ENCODE results near the gene KANSL1. TPM values are rescaled to one million over a fixed set of nuclear protein-coding genes. Genes with fewer than 3 reads are reported as not detected.

The KANSL1 gene
- total and polyA plus RNA-seq, 3 experiments from 2014 or later: 20.9 to 70.7 (median 69.2) TPM

- POLR2A ChIA-PET: no interaction called here
- no peaks in the 10 kb centered on the region for H3K9me3 ChIP-seq (ENCODE audit: low read length)
- H3K4me3 ChIP-seq (ENCODE audit: low read length): no peak overlapping the region
- CTCF ChIA-PET: interaction anchor here (3.3 kb wide), 1 partner anchor 165 kb away, joined by 11 read pairs; no protein-coding TSS in a partner anchor
- H3K4me1 ChIP-seq (ENCODE audit: insufficient read depth, low read length): no peaks in the 10 kb centered on the region
- Mint-ChIP-seq H3K27me3 (peaks cover 0 to 2% of the 10 kb centered on the region in 2 donors), H3K4me3 (no peak overlapping the region), H3K27ac (peak overlapping the region in 1 of 8 donors; percentile 24), H3K9me3 (no peaks in the 10 kb centered on the region), H3K4me1 (peaks cover 32 to 43% (median 38%) of the 10 kb centered on the region in 3 donors), H3K36me3 (peaks cover 0 to 85% (median 7%) of the 10 kb centered on the region in 3 donors)
- H3K27me3 ChIP-seq (ENCODE audit: insufficient read depth, low read length, poor library complexity, severe bottlenecking): no peaks in the 10 kb centered on the region
- no peak overlapping the region for H3K27ac ChIP-seq (ENCODE audit: low read depth, low read length)
- peaks cover 27% of the 10 kb centered on the region for H3K36me3 ChIP-seq (ENCODE audit: insufficient read depth, low read length)
- no peak for DNase-seq
Measured at GRCh38 chr17:46047856-46048255, 145.4 kb downstream of the KANSL1 start.

GRCh38 chr17:46047398-46047797, 145.8 kb downstream of the KANSL1 start:
- Histone ChIP-seq H3K27ac (ENCODE audit: low read depth, low read length) (no peak overlapping the region), H3K9me3 (ENCODE audit: low read length) (no peaks in the 10 kb centered on the region), H3K4me1 (ENCODE audit: insufficient read depth, low read length) (no peaks in the 10 kb centered on the region), H3K4me3 (ENCODE audit: low read length) (no peak overlapping the region), H3K36me3 (ENCODE audit: insufficient read depth, low read length) (peaks cover 27% of the 10 kb centered on the region), H3K27me3 (ENCODE audit: insufficient read depth, low read length, poor library complexity, severe bottlenecking) (no peaks in the 10 kb centered on the region)
- peaks cover 0 to 2% of the 10 kb centered on the region in 2 donors for H3K27me3 Mint-ChIP-seq
- H3K4me3 Mint-ChIP-seq: no peak overlapping the region
- CTCF ChIA-PET: interaction anchor here (0.7 to 3.3 kb wide), 2 partner anchors 90 to 166 kb away, joined by 3 to 11 read pairs; no protein-coding TSS in a partner anchor
- peaks cover 31 to 42% (median 37%) of the 10 kb centered on the region in 3 donors for H3K4me1 Mint-ChIP-seq
- H3K27ac Mint-ChIP-seq: peak overlapping the region in 1 of 8 donors; percentile 15
- POLR2A ChIA-PET: no interaction called here
- DNase-seq: no peak
- H3K36me3 Mint-ChIP-seq: peaks cover 0 to 89% (median 7%) of the 10 kb centered on the region in 3 donors
- no peaks in the 10 kb centered on the region for H3K9me3 Mint-ChIP-seq

- H3K4me3 ChIP-seq (ENCODE audit: low read length): no peak overlapping the region
- no peaks in the 10 kb centered on the region for H3K9me3 Mint-ChIP-seq
- H3K27ac Mint-ChIP-seq: no peak overlapping the region
- peaks cover 27% of the 10 kb centered on the region for H3K36me3 ChIP-seq (ENCODE audit: insufficient read depth, low read length)
- ChIA-PET CTCF (interaction anchor here (0.7 to 3.9 kb wide), 4 partner anchors 10 to 166 kb away, joined by 3 to 37 read pairs (median 8); no protein-coding TSS in a partner anchor), POLR2A (interaction anchor here (0.6 kb wide), 1 partner anchor 17 kb away, joined by 3 read pairs; no protein-coding TSS in a partner anchor)
- H3K36me3 Mint-ChIP-seq: peaks cover 0 to 90% (median 7%) of the 10 kb centered on the region in 3 donors
- peaks cover 27 to 37% (median 32%) of the 10 kb centered on the region in 3 donors for H3K4me1 Mint-ChIP-seq
- no peaks in the 10 kb centered on the region for H3K4me1 ChIP-seq (ENCODE audit: insufficient read depth, low read length)
- peaks cover 0 to 2% of the 10 kb centered on the region in 2 donors for H3K27me3 Mint-ChIP-seq
- H3K27ac ChIP-seq (ENCODE audit: low read depth, low read length): no peak overlapping the region
- no peak for DNase-seq
- H3K27me3 ChIP-seq (ENCODE audit: insufficient read depth, low read length, poor library complexity, severe bottlenecking): no peaks in the 10 kb centered on the region
- no peaks in the 10 kb centered on the region for H3K9me3 ChIP-seq (ENCODE audit: low read length)
- no peak overlapping the region for H3K4me3 Mint-ChIP-seq
Measured at GRCh38 chr17:46046957-46047356, 146.3 kb downstream of the KANSL1 start.

- peaks cover 25% of the 10 kb centered on the region for H3K36me3 ChIP-seq (ENCODE audit: insufficient read depth, low read length)
Measured at GRCh38 chr17:46045639-46046038, 147.6 kb downstream of the KANSL1 start.

GRCh38 chr17:46044989-46045388, 148.2 kb downstream of the KANSL1 start:
- POLR2A ChIA-PET: interaction anchor here (1.0 to 2.5 kb wide), 3 partner anchors 142 to 168 kb away, joined by 5 to 17 read pairs (median 9); partner anchors contain the start of gene KANSL1
- peaks cover 0 to 88% (median 11%) of the 10 kb centered on the region in 3 donors for H3K36me3 Mint-ChIP-seq
- no peak overlapping the region for H3K4me3 ChIP-seq (ENCODE audit: low read length)

More at GRCh38 chr17:46045639-46046038, 147.6 kb downstream of the KANSL1 start:
- CTCF ChIA-PET: interaction anchor here (2.0 to 3.9 kb wide), 4 partner anchors 12 to 166 kb away, joined by 5 to 37 read pairs (median 18); no protein-coding TSS in a partner anchor
- Histone ChIP-seq H3K9me3 (ENCODE audit: low read length) (no peaks in the 10 kb centered on the region), H3K27me3 (ENCODE audit: insufficient read depth, low read length, poor library complexity, severe bottlenecking) (no peaks in the 10 kb centered on the region), H3K27ac (ENCODE audit: low read depth, low read length) (no peak overlapping the region), H3K4me3 (ENCODE audit: low read length) (no peak overlapping the region), H3K4me1 (ENCODE audit: insufficient read depth, low read length) (no peaks in the 10 kb centered on the region)
- Mint-ChIP-seq H3K36me3 (peaks cover 0 to 88% (median 9%) of the 10 kb centered on the region in 3 donors), H3K9me3 (no peaks in the 10 kb centered on the region), H3K27me3 (peaks cover 0 to 2% of the 10 kb centered on the region in 2 donors), H3K4me1 (peaks cover 19 to 27% (median 25%) of the 10 kb centered on the region in 3 donors), H3K27ac (peak overlapping the region in 7 of 8 donors; percentile 5 to 78 (median 29)), H3K4me3 (no peak overlapping the region)
- POLR2A ChIA-PET: interaction anchor here (0.6 to 2.5 kb wide), 2 partner anchors 38 to 148 kb away, joined by 3 to 17 read pairs; partner anchors contain the start of gene KANSL1
- no peak for DNase-seq

GRCh38 chr17:46044286-46044928, 148.8 kb downstream of the KANSL1 start:
- H3K27me3 Mint-ChIP-seq: peaks cover 0 to under 1% of the 10 kb centered on the region in 2 donors
- Histone ChIP-seq H3K4me3 (ENCODE audit: low read length) (no peak overlapping the region), H3K9me3 (ENCODE audit: low read length) (no peaks in the 10 kb centered on the region), H3K4me1 (ENCODE audit: insufficient read depth, low read length) (no peaks in the 10 kb centered on the region), H3K27me3 (ENCODE audit: insufficient read depth, low read length, poor library complexity, severe bottlenecking) (no peaks in the 10 kb centered on the region), H3K27ac (ENCODE audit: low read depth, low read length) (no peak overlapping the region), H3K36me3 (ENCODE audit: insufficient read depth, low read length) (peaks cover 25% of the 10 kb centered on the region)
- H3K27ac Mint-ChIP-seq: peak overlapping the region; percentile 5 to 89 (median 62)
- H3K36me3 Mint-ChIP-seq: peaks cover 0 to 88% (median 11%) of the 10 kb centered on the region in 3 donors
- H3K9me3 Mint-ChIP-seq: no peaks in the 10 kb centered on the region
- H3K4me3 Mint-ChIP-seq: no peak overlapping the region
- POLR2A ChIA-PET: interaction anchor here (1.0 to 2.5 kb wide), 3 partner anchors 142 to 168 kb away, joined by 5 to 17 read pairs (median 9); partner anchors contain the start of gene KANSL1
- DNase-seq: peak; percentile 28 to 61 (median 32)
- peaks cover 22 to 27% (median 25%) of the 10 kb centered on the region in 3 donors for H3K4me1 Mint-ChIP-seq
- CTCF ChIA-PET: interaction anchor here (1.0 to 3.9 kb wide), 19 partner anchors 9 to 174 kb away, joined by 3 to 37 read pairs (median 6); partner anchors contain the start of gene KANSL1

More at GRCh38 chr17:46044989-46045388, 148.2 kb downstream of the KANSL1 start:
- H3K4me1 Mint-ChIP-seq: peaks cover 22 to 27% (median 25%) of the 10 kb centered on the region in 3 donors
- Histone ChIP-seq H3K9me3 (ENCODE audit: low read length) (no peaks in the 10 kb centered on the region), H3K27me3 (ENCODE audit: insufficient read depth, low read length, poor library complexity, severe bottlenecking) (no peaks in the 10 kb centered on the region), H3K36me3 (ENCODE audit: insufficient read depth, low read length) (peaks cover 25% of the 10 kb centered on the region), H3K4me1 (ENCODE audit: insufficient read depth, low read length) (no peaks in the 10 kb centered on the region), H3K27ac (ENCODE audit: low read depth, low read length) (no peak overlapping the region)
- no peak for DNase-seq
- H3K27ac Mint-ChIP-seq: peak overlapping the region in 5 of 8 donors; percentile 5 to 80 (median 67)
- no peak overlapping the region for H3K4me3 Mint-ChIP-seq
- H3K27me3 Mint-ChIP-seq: peaks cover 0 to 2% of the 10 kb centered on the region in 2 donors
- no peaks in the 10 kb centered on the region for H3K9me3 Mint-ChIP-seq
- CTCF ChIA-PET: interaction anchor here (1.0 to 3.9 kb wide), 17 partner anchors 9 to 173 kb away, joined by 3 to 37 read pairs (median 6); partner anchors contain the start of gene KANSL1

GRCh38 chr17:46043606-46044005, 149.6 kb downstream of the KANSL1 start:
- Histone ChIP-seq H3K4me3 (ENCODE audit: low read length) (no peak overlapping the region), H3K4me1 (ENCODE audit: insufficient read depth, low read length) (no peaks in the 10 kb centered on the region), H3K36me3 (ENCODE audit: insufficient read depth, low read length) (peaks cover 27% of the 10 kb centered on the region), H3K9me3 (ENCODE audit: low read length) (no peaks in the 10 kb centered on the region), H3K27ac (ENCODE audit: low read depth, low read length) (no peak overlapping the region), H3K27me3 (ENCODE audit: insufficient read depth, low read length, poor library complexity, severe bottlenecking) (no peaks in the 10 kb centered on the region)
- POLR2A ChIA-PET: interaction anchor here (0.9 to 2.5 kb wide), 3 partner anchors 23 to 169 kb away, joined by 3 to 17 read pairs (median 9); partner anchors contain the start of gene KANSL1
- Mint-ChIP-seq H3K27me3 (no peaks in the 10 kb centered on the region), H3K36me3 (peaks cover 0 to 89% (median 10%) of the 10 kb centered on the region in 3 donors), H3K27ac (peak overlapping the region in 6 of 8 donors; percentile 5 to 84 (median 38)), H3K4me1 (peaks cover 22 to 27% (median 25%) of the 10 kb centered on the region in 3 donors), H3K9me3 (no peaks in the 10 kb centered on the region), H3K4me3 (peak overlapping the region in 1 of 7 donors; percentile 37)
- CTCF ChIA-PET: interaction anchor here (1.2 to 3.9 kb wide), 14 partner anchors 8 to 174 kb away, joined by 3 to 37 read pairs (median 6); partner anchors contain the start of gene KANSL1
- no peak for DNase-seq

Measured in CD8-positive, alpha-beta memory T cell (primary cell).